GM10847 (cell line): ENCODE results near the gene SLC25A22.

Experiments
- POLR2A ChIP-seq: IDR thresholded peaks from 2 replicates; pipeline ENCODE4 v1.6.1; 2011; ENCODE audit not compliant: insufficient read length; ENCODE audit errors: extremely low read depth

SLC25A22 gene

DNA sequence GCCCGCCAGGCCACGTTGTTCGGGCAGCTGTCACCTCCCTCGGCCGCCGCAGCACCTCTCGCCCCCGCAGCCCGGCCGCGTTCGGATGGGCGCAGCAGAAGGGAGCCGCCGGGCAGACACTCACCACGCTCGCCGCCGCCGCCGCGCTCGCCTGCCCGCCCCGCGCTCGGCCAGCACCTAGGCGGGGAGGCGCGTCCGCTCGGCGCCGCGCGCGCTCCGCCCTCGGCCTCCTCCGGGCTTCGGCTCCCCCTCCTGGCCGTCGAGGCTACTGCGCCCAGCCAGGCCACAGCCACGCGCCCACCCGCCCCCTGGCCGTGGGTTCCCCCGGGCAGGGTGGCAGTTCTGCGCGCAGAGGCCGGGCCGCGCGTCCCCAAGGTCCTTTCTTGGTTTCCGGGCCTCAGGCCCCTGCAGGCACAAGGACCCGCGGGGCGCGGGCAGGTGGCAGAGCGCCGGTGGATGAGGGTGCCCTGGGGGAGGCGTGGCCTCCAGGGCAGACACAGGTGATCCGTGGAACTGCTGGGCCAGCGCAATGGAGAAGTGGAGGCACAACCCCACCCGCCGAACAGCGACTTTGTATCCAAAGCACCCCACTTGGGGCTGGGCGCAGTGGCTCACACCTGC is at the start of gene SLC25A22:
Gene SLC25A22 (minus strand): TSS at position 189 of the 621 bp plus-strand sequence. CDS start 3,275 bp downstream, outside the sequence.
- peak; percentile 37 for TF ChIP-seq POLR2A

DNA sequence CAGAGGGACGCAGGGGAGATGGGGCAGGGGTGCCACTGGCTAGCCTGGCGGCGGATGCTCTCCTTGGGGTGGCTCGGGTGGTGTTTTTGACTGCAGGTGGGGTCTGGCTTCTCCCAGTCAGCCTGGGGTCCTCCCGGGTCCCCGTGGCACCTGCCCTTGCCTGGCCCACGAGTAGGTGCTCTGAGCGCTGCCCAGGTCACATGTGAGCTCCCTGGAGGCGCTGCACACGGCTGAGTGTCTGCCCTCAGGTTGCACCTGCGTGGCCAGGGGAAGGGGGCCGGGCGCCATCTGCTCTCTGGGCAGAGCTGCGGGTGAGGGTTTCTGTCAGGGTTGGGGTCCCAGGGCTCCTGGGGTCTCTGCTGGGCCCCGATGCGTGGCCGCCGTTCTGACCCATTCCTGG is 49.8 kb upstream of the SLC25A22 start:
- TF ChIP-seq POLR2A, result no peak

- TF ChIP-seq POLR2A, result no peak
Measured at GRCh38 chr11:846496-847098, 48.5 kb upstream of the SLC25A22 start.

DNA sequence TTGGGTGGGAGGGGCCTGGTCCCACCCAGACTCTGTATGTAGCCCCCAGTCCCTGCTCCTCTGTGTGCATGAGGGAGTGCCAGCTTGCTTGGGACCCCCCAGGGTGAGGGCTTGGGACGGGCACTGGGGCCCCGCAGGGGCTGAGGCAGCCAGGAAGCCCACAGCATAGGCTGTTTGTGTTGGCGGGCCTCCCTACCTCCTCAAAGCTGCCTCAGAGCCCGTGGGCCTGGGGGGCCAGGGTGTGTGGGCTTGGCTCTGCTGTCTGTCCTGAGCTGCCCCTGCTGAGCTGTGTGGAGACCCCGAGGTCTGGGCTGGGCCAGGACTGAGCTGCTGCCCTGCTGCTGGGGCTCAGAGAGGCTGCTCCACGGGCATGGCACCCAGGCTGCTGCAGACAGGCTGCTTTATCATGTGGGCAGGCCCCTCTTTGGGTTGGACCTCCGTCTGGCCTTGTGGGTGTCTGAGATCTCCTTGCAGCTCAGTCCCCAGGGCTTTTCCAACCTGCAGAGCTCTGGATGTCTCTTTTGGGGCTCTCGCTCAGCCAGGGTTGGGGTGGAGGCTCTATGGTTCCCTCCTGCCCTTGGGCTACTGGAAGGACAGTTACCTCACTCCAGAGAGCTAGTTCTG is 47.9 kb upstream of the SLC25A22 start:
- TF ChIP-seq POLR2A, result no peak

GRCh38 chr11:844693-845644 is 46.9 kb upstream of the SLC25A22 start:
- TF ChIP-seq POLR2A, result no peak

DNA sequence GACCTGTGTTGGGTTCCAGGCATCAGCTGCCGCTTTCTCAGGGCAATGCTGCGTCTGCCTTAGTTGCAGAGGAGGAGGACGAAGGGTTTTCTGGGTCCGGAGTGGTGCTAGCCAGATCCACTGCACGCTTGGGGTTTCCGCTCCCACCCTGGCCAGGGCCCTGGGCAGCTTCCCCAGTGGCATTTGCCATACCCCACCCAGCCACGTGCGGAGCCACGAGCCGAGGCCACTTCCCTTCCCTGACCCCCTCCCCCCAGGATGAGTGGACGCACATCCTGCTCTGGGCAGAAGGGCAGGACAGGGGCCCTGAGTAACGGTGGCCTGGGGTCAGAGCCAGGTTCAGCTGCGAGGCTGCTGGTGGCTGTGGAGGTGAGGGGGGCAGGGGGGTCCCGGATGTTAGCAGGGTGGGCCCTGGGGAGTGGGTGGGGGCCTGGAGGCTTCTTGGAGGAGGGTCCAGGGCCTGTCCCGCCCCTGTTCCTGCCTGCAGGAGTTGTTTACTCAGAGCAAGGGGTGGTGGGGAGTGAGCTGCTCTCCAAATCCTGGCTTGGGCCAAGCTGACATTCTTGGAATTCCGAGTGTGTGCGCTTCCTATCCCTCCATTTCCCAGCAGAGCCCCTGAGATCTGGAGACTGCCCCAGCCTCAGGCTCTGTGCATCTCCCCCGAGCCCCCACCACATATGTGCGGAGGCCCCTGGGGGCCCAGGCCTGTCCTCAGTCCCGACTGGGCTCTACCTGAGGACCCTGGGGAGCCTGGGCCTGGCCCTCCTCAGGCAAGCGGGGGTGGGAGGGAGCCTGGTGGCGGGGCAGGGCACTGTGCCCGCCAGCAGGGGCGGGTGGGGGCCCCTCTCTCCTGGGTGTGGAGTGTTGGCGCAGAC is 46.0 kb upstream of the SLC25A22 start:
- no peak for TF ChIP-seq POLR2A

GRCh38 chr11:843086-843734 is 45.1 kb upstream of the SLC25A22 start:
- TF ChIP-seq POLR2A, result no peak

GRCh38 chr11:842370-843002 is 44.4 kb upstream of the SLC25A22 start, which contains the start of the genes POLR2L and TSPAN4:
POLR2L (minus strand) TSS chr11:842529; CDS start chr11:842508, 21 bp downstream.
TSPAN4 (plus strand) TSS chr11:842852; CDS start chr11:850305, 7,453 bp downstream.
- peak; percentile 99 for TF ChIP-seq POLR2A

DNA sequence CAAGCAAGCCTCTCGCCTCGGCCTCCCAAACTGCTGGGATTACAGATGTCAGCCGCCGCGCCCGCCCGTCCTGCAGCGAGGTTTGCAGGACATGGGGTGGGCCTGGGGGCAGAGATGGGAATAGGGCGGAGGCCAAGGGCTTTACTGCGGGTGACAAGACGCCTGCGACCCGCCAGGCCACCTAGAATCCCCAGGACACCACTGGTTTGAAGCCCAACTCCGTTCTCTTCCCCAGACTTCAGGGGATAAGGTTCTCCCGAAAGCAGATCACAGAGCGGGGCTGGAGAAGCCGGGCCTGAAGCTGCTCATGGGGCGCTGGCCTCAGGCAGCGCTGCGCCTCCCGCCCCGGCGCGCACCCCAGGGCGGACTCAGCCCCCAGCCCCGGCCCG is 43.9 kb upstream of the SLC25A22 start:
- TF ChIP-seq POLR2A, result no peak

DNA sequence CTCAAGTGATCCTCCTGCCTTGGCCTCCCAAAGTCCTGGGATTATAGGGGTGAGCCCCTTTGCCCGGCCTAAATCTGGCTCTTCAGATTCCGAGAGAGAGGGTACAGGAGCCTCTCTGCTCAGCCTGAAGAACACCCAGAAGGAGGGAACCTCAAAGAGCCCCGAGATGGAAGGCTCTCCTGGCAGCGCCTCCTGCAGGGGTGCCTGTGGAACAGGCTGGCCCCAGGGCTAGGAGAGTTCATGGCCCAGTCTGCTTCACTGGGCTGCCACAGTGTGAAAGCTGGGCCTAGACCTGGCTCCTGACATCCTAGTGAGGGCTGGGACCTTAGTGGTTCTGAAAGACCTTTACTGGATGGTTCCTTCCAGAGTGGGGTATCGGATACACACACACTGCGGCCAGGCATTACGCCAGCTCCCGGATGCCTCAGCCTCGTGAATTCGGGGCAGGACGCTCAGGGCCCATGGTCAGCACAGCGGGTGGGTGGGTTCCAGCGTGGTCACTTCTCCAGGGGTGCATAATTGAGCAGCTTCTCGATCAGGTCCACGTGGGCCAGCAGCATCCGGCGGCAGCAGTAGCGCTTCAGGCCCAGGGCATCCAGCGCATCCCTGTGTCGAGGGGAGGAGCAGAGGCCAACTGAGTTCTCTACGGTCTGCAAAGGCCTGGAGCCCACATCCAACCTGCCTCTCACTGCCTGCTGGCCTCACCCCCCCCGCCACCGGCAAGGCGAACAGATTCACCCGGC is 42.0 kb upstream of the SLC25A22 start:
- TF ChIP-seq POLR2A, result no peak

DNA sequence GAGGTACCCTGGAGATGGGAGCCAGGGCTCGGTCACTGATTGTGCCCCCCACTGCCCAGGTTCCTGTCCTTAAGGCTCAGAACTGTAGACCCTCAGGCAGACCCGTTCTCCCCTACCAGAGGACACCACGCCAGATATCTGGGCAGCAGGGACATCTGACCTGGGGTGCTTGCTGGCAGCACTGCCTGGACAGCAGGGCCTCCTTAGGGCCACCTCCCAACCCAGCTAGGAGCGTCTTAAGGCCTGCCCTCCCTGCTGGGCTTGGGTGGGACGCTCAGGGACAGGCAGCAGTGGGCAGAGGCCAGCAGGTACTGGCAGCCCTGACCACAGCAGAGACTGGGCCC is 41.2 kb upstream of the SLC25A22 start:
- TF ChIP-seq POLR2A, result no peak

- no peak for TF ChIP-seq POLR2A
Measured at GRCh38 chr11:838441-839279, 40.6 kb upstream of the SLC25A22 start.

- TF ChIP-seq POLR2A, result no peak
Measured at GRCh38 chr11:837990-838307, 39.9 kb upstream of the SLC25A22 start.
